Hepatocyte (in vitro differentiated cells): Measurements from ENCODE around the gene KIF7.

Experiments used
- CTCF ChIP-seq: fragments of 200-600 bp; sonication (generic); IDR thresholded peaks from 2 replicates; pipeline ENCODE4 v1.5.1; 2016; ENCODE audit warnings: antibody characterized with exemption, mild to moderate bottlenecking; ENCODE audit not compliant: poor library complexity
- EZH2 ChIP-seq: fragments of 200-600 bp; sonication (generic); IDR thresholded peaks from 2 replicates; pipeline ENCODE4 v1.6.1; 2016; ENCODE audit warnings: antibody characterized with exemption, mild to moderate bottlenecking, borderline replicate concordance
- EZH2phosphoT487 ChIP-seq: fragments of 200-600 bp; sonication (generic); IDR thresholded peaks from one replicate; pipeline ENCODE4 v1.6.1; 2018; ENCODE audit warnings: antibody characterized with exemption, mild to moderate bottlenecking, low read depth, moderate library complexity; ENCODE audit not compliant: unreplicated experiment, severe bottlenecking

GRCh38 chr15:89649013-89649625, 6.1 kb downstream of the KIF7 start:
- TF ChIP-seq EZH2phosphoT487 = no peak
- no peak for TF ChIP-seq CTCF
- TF ChIP-seq EZH2 = no peak
